Kidney (tissue), 14 donors: ENCODE data around the gene CYSTM1. TPM values are rescaled to one million over a fixed set of nuclear protein-coding genes. Genes with fewer than 3 reads are reported as not detected.

Experiments
- DNase-seq, 5 donors: peaks; one replicate each; pipeline ENCODE4 v3.0.0-alpha.2; 2013 to 2020
- FAIRE-seq: peaks from 2 replicates; lab custom pipeline; 2012; peaks lifted over from hg19 to GRCh38; lab: Jason Lieb, UNC
- H3K27ac ChIP-seq, 2 donors: one replicate each; pipeline ENCODE4 v1.7.0; 2013; ENCODE audit warnings: low read depth in 2 of 2, low read length in 2 of 2, inconsistent platforms in 1 of 2
- H3K27me3 ChIP-seq: one replicate; pipeline ENCODE4 v1.7.1; 2013; ENCODE audit warnings: low read length, inconsistent platforms; ENCODE audit not compliant: control insufficient read depth, insufficient read depth
- H3K36me3 ChIP-seq, 3 donors: one replicate each; pipeline versions ENCODE4 v1.7.0 to v1.7.1; 2013; ENCODE audit warnings: low read length in 3 of 3, control low read depth in 1 of 3, inconsistent platforms in 1 of 3; ENCODE audit not compliant: insufficient read depth in 3 of 3, control insufficient read depth in 2 of 3
- H3K4me1 ChIP-seq, 3 donors: one replicate each; pipeline versions ENCODE4 v1.7.0 to v1.7.1; 2013; ENCODE audit warnings: low read length in 3 of 3, inconsistent platforms in 1 of 3, low read depth in 1 of 3; ENCODE audit not compliant: control insufficient read depth in 2 of 3, insufficient read depth in 2 of 3
- H3K4me3 ChIP-seq, 3 donors: one replicate each; pipeline versions ENCODE4 v1.7.0 to v1.8.1; 2013; ENCODE audit warnings: low read length in 3 of 3, control low read depth in 1 of 3, inconsistent platforms in 1 of 3
- H3K9ac ChIP-seq, 3 donors: one replicate each; pipeline versions ENCODE4 v1.7.0 to v1.7.1; 2013; ENCODE audit warnings: low read length in 3 of 3, control low read depth in 1 of 3, inconsistent platforms in 1 of 3
- H3K9me3 ChIP-seq, 3 donors: one replicate each; pipeline versions ENCODE4 v1.7.0 to v1.7.1; 2013; ENCODE audit warnings: low read length in 3 of 3, control low read depth in 1 of 3, inconsistent platforms in 1 of 3; ENCODE audit not compliant: control insufficient read depth in 2 of 3, insufficient read depth in 1 of 3
- CTCF ChIP-seq: IDR thresholded peaks from 3 replicates; pipeline ENCODE4 v1.5.1; 2012; ENCODE audit warnings: mild to moderate bottlenecking, moderate library complexity, borderline replicate concordance; ENCODE audit not compliant: insufficient read depth; ENCODE audit errors: extremely low read depth
- intact Hi-C: fragments of 100-400 bp; cut with DNase I; formaldehyde crosslinking; loops from one replicate; pipeline ENCODE4 v1.11.1; 2022
- polyA plus RNA-seq: library from polyadenylated mRNA; stranded (reverse); fragments of 350-450 nt; fragmentation: Illumina TruSeq; extraction: RNeasy Lipid Tissue Mini Kit (QIAGEN cat#74804); gene quantifications from one replicate; pipeline ENCODE4 v1.2.3, GENCODE V29; 2014; ENCODE audit warnings: low read depth, low replicate concordance; ENCODE audit not compliant: insufficient read depth
- total RNA-seq: library from RNA; stranded (reverse); fragmentation: NEBNext Ultra II Directional; extraction: Animal tissue kit (Norgen Biotek cat#: 25700); gene quantifications from one replicate; pipeline ENCODE4 v1.2.1, GENCODE V29; 2021
- donor health status: control.
- donor health status: control.
- donor health status: control.
- donor health status: control.
- donor health status: control.
- donor health status: DM: yes; HTN: yes; CAD: no.
- donor health status: Normal renal cell carcinoma (clear cell type).

The CYSTM1 gene
- total and polyA plus RNA-seq, 2 donors from 2014 or later: 157 to 485 TPM

DNA sequence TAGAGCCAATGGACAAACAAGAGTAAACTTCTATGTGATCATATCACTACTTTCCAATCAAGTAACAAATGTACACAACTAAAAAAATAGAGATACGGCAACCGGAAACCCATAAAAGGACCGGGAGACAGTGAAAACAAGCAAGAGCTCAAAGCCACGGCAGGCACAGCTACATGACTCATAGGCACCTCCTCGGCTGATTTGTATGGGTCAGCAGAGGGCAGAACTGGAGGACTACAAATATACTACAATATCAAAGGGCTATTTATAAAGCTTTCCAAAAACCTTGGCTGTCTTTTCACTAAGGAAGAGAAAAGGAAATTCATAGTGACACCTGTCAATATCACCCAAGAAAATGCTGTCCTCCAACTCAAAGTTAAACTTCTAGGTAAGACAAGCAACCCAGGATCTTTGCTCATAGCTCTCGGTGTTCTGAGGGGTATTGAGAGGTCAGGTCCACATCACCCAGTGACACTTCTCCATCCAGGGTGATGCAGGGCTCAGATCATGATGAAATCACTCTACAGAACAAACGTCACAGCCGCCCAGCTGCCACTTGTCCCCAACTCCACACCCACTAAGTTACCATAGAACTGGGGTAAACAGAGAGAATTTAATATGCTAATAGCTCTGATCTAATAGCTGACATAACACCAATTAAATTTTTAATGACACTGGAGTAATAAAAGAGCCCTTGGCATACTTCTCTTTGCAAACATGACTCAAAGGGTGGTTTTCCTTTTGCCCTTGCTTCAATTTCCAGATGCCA lies 86.6 kb downstream of the CYSTM1 start:
- H3K4me3 ChIP-seq: peak overlapping the region in 2 of 3 donors; percentile 31 to 34
- intact Hi-C loops: no loop called here
- H3K36me3 ChIP-seq: no peaks in the 10 kb centered on the region
- no peak for TF ChIP-seq CTCF
- H3K27ac ChIP-seq: peak overlapping the region; percentile 66 to 85
- DNase-seq: peak in 3 of 5 donors; percentile 34 to 86 (median 57)
- H3K27me3 ChIP-seq: no peaks in the 10 kb centered on the region
- H3K9ac ChIP-seq: peak overlapping the region in 1 of 3 donors; percentile 63
- peaks cover 0 to 3% (median 0%) of the 10 kb centered on the region in 3 donors for H3K9me3 ChIP-seq
- FAIRE-seq: peak; percentile 32
- H3K4me1 ChIP-seq: peaks cover 0 to 18% (median 4%) of the 10 kb centered on the region in 3 donors

DNA sequence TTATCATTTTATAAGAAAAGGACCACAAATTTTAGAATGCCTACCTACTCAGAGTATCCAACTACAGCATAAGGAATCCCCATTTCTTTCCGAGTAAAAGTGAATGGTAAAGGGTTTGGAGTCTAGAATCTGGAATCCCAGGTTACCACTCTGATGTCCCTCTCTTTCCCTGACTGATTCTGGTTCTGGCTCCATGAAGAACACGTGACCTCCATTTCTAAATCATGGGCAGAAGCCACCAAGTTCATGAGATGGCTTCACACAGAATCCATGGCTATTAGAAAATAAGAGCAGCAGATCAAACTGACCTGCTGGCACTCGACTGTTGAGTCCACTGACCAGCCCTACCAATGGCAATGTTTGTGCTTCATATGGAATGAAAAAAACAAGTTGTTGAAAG lies 87.2 kb downstream of the CYSTM1 start:
- no peak for DNase-seq
- Histone ChIP-seq H3K9me3 (peaks cover 0 to 3% (median 0%) of the 10 kb centered on the region in 3 donors), H3K4me3 (no peak overlapping the region), H3K4me1 (peaks cover 0 to 22% (median 9%) of the 10 kb centered on the region in 3 donors), H3K27me3 (no peaks in the 10 kb centered on the region), H3K27ac (peak overlapping the region; percentile 66 to 85), H3K36me3 (no peaks in the 10 kb centered on the region), H3K9ac (peak overlapping the region in 1 of 3 donors; percentile 43)
- FAIRE-seq: no peak
- intact Hi-C loops: no loop called here
- no peak for TF ChIP-seq CTCF

DNA sequence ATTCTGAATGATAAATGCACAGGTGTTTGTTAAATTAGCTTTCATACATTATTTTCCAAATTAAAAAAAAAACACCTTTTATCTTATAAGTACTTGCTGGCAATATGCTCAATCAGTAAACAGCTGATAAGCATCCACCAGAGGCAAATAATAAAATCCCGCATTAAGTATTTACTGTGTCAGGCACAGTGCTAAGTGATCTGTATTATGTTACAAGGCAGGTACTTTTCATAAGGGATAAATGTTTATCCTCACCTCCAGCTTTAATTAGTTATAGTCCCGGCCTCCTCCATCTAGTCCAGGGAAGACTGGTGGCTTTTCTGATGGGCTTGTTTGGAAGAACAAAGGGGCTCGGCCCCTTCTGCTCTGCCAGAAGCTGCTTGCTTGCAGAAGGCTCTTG lies 87.9 kb downstream of the CYSTM1 start:
- FAIRE-seq: no peak
- Histone ChIP-seq H3K4me1 (peaks cover 0 to 25% (median 13%) of the 10 kb centered on the region in 3 donors), H3K27ac (no peak overlapping the region), H3K27me3 (no peaks in the 10 kb centered on the region), H3K9ac (no peak overlapping the region), H3K36me3 (no peaks in the 10 kb centered on the region), H3K4me3 (no peak overlapping the region), H3K9me3 (peaks cover 0 to 3% (median 0%) of the 10 kb centered on the region in 3 donors)
- intact Hi-C loops: no loop called here
- TF ChIP-seq CTCF: no peak
- no peak for DNase-seq
